H1 (cell line): ENCODE data around the gene COL19A1. TPM values are rescaled to one million over a fixed set of nuclear protein-coding genes. Genes with fewer than 3 reads are reported as not detected.

ENCODE experiments used
- EGR1 ChIP-seq: IDR thresholded peaks from 2 replicates; pipeline ENCODE4 v1.6.1; 2011; ENCODE audit warnings: low read depth, low read length, borderline replicate concordance
- POLR2A ChIP-seq, 2 experiments: IDR thresholded peaks; 1 replicate in 1 of 2; 2 replicates in 1 of 2; pipeline ENCODE4 v1.6.1; 2011; ENCODE audit warnings: low read depth in 2 of 2, low read length in 2 of 2, mild to moderate bottlenecking in 2 of 2; ENCODE audit errors: control extremely low read depth in 1 of 2
- SP1 ChIP-seq: IDR thresholded peaks from 2 replicates; pipeline ENCODE4 v1.6.1; 2011; ENCODE audit warnings: low read depth, low read length
- TCF12 ChIP-seq: IDR thresholded peaks from 2 replicates; pipeline ENCODE4 v1.6.1; 2011; ENCODE audit warnings: low read depth, mild to moderate bottlenecking, low read length
- polyA plus RNA-seq, 7 experiments: library from polyadenylated mRNA; depleted of rRNA in 3 of 7; stranded (reverse) in 5 of 7; unstranded in 2 of 7; fragments of >200 nt in 5 of 7; fragments of 200-250 nt in 2 of 7; gene quantifications; 1 replicate in 5 of 7; 2 replicates in 1 of 7; 4 replicates in 1 of 7; pipeline versions ENCODE4 v1.2.1 to v1.2.3, GENCODE V29; 2011 to 2013; ENCODE audit warnings: missing spikeins in 2 of 7, mixed read lengths in 2 of 7
- total RNA-seq: library from RNA; stranded (reverse); fragmentation: NEBNext Ultra II Directional; extraction: Animal tissue kit (Norgen Biotek cat#: 25700); gene quantifications from 2 replicates; pipeline ENCODE4 v1.2.1, GENCODE V29; 2021
- TF ChIP-seq, protein P1 (sequence below): IDR thresholded peaks from 2 replicates; pipeline ENCODE4 v1.6.1; 2011; ENCODE audit warnings: low read length, improper control_type of control experiment

Gene COL19A1
- total and polyA plus RNA-seq, 2 of the 8 experiments (the other 6 are each of a cell fraction or from before 2014, with no cell fraction given), result not detected

DNA sequence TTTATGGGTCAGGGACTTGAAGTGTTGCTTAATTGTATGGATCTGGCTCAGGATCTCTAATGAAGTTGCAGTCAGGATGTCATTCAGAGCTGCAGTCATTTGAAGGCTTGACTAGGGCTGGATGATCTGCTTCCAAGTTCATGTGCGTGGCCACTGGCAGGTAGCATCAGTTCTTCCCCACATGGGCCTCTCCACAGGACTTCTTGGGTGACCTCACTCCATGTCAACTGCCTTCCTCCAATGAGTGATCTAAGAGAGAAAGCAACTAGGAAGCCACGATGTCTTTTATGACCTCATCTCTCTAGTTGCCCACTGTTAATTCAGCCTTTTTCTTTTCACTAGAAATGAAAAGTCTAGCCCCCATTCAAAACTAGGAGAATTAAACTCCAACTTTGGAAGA, 332.4 kb downstream of the COL19A1 start (continued):
- no peak for TF ChIP-seq POLR2A (IDR thresholded peaks at IDR 0.05; ENCODE audit: control extremely low read depth in 1 of 2, low read depth in 2 of 2, low read length in 2 of 2)
- TF ChIP-seq SP1, result no peak
- no peak for TF ChIP-seq EGR1
- TF ChIP-seq, protein P1, sequence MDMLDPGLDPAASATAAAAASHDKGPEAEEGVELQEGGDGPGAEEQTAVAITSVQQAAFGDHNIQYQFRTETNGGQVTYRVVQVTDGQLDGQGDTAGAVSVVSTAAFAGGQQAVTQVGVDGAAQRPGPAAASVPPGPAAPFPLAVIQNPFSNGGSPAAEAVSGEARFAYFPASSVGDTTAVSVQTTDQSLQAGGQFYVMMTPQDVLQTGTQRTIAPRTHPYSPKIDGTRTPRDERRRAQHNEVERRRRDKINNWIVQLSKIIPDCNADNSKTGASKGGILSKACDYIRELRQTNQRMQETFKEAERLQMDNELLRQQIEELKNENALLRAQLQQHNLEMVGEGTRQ, result no peak
- TF ChIP-seq TCF12, result no peak
